GM23338 (cell line): ENCODE measurements around the gene NOD1. TPM values are rescaled to one million over a fixed set of nuclear protein-coding genes. Genes with fewer than 3 reads are reported as not detected.

ENCODE experiments used
- ATAC-seq: fragments of 200-7000 bp; cut with Tn5 transposase; 3 replicates; pipeline ENCODE4 v1.9.1; 2020
- DNase-seq: peaks from one replicate; pipeline ENCODE4 v3.0.0-alpha.2; 2015; ENCODE audit warnings: low spot score
- H2AFZ ChIP-seq: fragments of 200-600 bp; sonication (generic); 2 replicates; pipeline ENCODE4 v1.8.0; 2016; ENCODE audit warnings: antibody characterized with exemption, mild to moderate bottlenecking, moderate library complexity
- H3F3A ChIP-seq: fragments of 200-600 bp; sonication (generic); replicated peaks from 2 replicates; pipeline ENCODE4 v1.8.0; 2017; ENCODE audit warnings: antibody characterized with exemption, mixed run types, low read depth
- H3K27ac ChIP-seq: fragments of 200-600 bp; sonication (generic); 2 replicates; pipeline ENCODE4 v1.6.1; 2016; ENCODE audit warnings: low read depth
- H3K27me3 ChIP-seq: fragments of 200-600 bp; sonication (generic); 2 replicates; pipeline ENCODE4 v1.8.0; 2016; ENCODE audit warnings: mild to moderate bottlenecking, mixed run types, moderate library complexity; ENCODE audit not compliant: insufficient read depth
- H3K36me3 ChIP-seq: fragments of 200-600 bp; sonication (generic); 2 replicates; pipeline ENCODE4 v1.8.0; 2016; ENCODE audit warnings: mild to moderate bottlenecking; ENCODE audit not compliant: insufficient read depth
- H3K4me1 ChIP-seq: fragments of 200-600 bp; sonication (generic); 2 replicates; pipeline ENCODE4 v1.8.0; 2016; ENCODE audit warnings: mild to moderate bottlenecking, moderate library complexity; ENCODE audit not compliant: insufficient read depth
- H3K4me2 ChIP-seq: fragments of 200-600 bp; sonication (generic); 2 replicates; pipeline ENCODE4 v1.7.1; 2017; ENCODE audit warnings: mixed run types
- H3K4me3 ChIP-seq: fragments of 200-600 bp; sonication (generic); 2 replicates; pipeline ENCODE4 v1.6.1; 2016; ENCODE audit warnings: mixed run types
- H3K79me2 ChIP-seq: fragments of 200-600 bp; sonication (generic); replicated peaks from 2 replicates; pipeline ENCODE4 v1.8.0; 2017; ENCODE audit warnings: mild to moderate bottlenecking; ENCODE audit not compliant: insufficient read depth
- H3K9me2 ChIP-seq: fragments of 200-600 bp; sonication (generic); 2 replicates; pipeline ENCODE4 v1.8.0; 2017; ENCODE audit not compliant: insufficient read depth
- H4K20me1 ChIP-seq: fragments of 200-600 bp; sonication (generic); replicated peaks from 2 replicates; pipeline ENCODE4 v1.8.0; 2017; ENCODE audit warnings: mild to moderate bottlenecking; ENCODE audit not compliant: insufficient read depth
- H3K27ac Mint-ChIP-seq: 2 replicates; pipeline ENCODE4 v1.8.0; 2020; ENCODE audit warnings: inconsistent platforms, mild to moderate bottlenecking, moderate library complexity, mixed read lengths
- H3K27me3 Mint-ChIP-seq: 3 replicates; pipeline ENCODE4 v1.8.0; 2022; ENCODE audit warnings: low read depth, mild to moderate bottlenecking, moderate library complexity, mixed read lengths, inconsistent platforms; ENCODE audit not compliant: insufficient read depth, poor library complexity
- H3K36me3 Mint-ChIP-seq: 3 replicates; pipeline ENCODE4 v1.8.0; 2021; ENCODE audit warnings: low read depth, mild to moderate bottlenecking, inconsistent platforms, moderate library complexity, mixed read lengths
- H3K4me1 Mint-ChIP-seq: 3 replicates; pipeline ENCODE4 v1.8.0; 2020; ENCODE audit warnings: mild to moderate bottlenecking, inconsistent platforms, mixed read lengths
- H3K4me3 Mint-ChIP-seq: 3 replicates; pipeline ENCODE4 v1.8.0; 2021; ENCODE audit warnings: moderate library complexity, mild to moderate bottlenecking, inconsistent platforms, mixed read lengths
- H3K9me3 Mint-ChIP-seq: 3 replicates; pipeline ENCODE4 v1.8.0; 2020; ENCODE audit warnings: moderate library complexity, mild to moderate bottlenecking, inconsistent platforms, mixed read lengths
- CREB1 ChIP-seq: fragments of 250-450 bp; sonication (Bioruptor Pico); IDR thresholded peaks from 2 replicates; pipeline ENCODE4 v1.5.0; 2020; ENCODE audit warnings: low read depth, mild to moderate bottlenecking, moderate library complexity
- EZH2phosphoT487 ChIP-seq: fragments of 200-600 bp; sonication (generic); IDR thresholded peaks from one replicate; pipeline ENCODE4 v1.8.1; 2018; ENCODE audit warnings: antibody characterized with exemption; ENCODE audit not compliant: unreplicated experiment
- NANOG ChIP-seq: IDR thresholded peaks from 2 replicates; pipeline ENCODE4 v1.6.1; 2016; ENCODE audit warnings: antibody characterized with exemption, borderline replicate concordance
- POLR2AphosphoS5 ChIP-seq: IDR thresholded peaks from 2 replicates; pipeline ENCODE4 v1.6.1; 2016; ENCODE audit warnings: antibody characterized with exemption, low read depth
- ZNF331 ChIP-seq: fragments of 250-450 bp; sonication (Bioruptor Pico); IDR thresholded peaks from 2 replicates; pipeline ENCODE4 v1.5.0; 2020; ENCODE audit warnings: low read depth, mild to moderate bottlenecking, moderate library complexity
- ZNF462 ChIP-seq: fragments of 250-450 bp; sonication (Bioruptor Pico); IDR thresholded peaks from 2 replicates; pipeline ENCODE4 v1.5.0; 2020; ENCODE audit warnings: mild to moderate bottlenecking, moderate library complexity
- polyA plus RNA-seq: library from polyadenylated mRNA; unstranded; fragments of >200 nt; fragmentation: Nextera tagmentation; extraction: Ambion mirVana; gene quantifications from 2 replicates; pipeline ENCODE4 v1.2.1, GENCODE V29; 2016
- total RNA-seq: library from RNA; depleted of rRNA; stranded (reverse); fragments of >200 nt; shearing (Covaris generic); gene quantifications from 2 replicates; pipeline ENCODE4 v1.2.3, GENCODE V29; 2014
- TF ChIP-seq, protein P1 (sequence below): IDR thresholded peaks from one replicate; pipeline ENCODE4 v1.6.1; 2018; ENCODE audit warnings: antibody characterized with exemption; ENCODE audit not compliant: unreplicated experiment
- TF ChIP-seq, protein P2 (sequence below), 2 experiments: fragments of 200-600 bp in 1 of 2; sonication (generic) in 1 of 2; conservative IDR thresholded peaks; 2 replicates each; pipeline versions ENCODE4 v1.5.1 to v1.6.1; 2016 to 2017; ENCODE audit warnings: antibody characterized with exemption in 2 of 2, low read depth in 2 of 2, mild to moderate bottlenecking in 2 of 2, moderate library complexity in 1 of 2

The NOD1 gene
- total and polyA plus RNA-seq, 2 experiments from 2014 or later, result 2.1 to 7.3 TPM

DNA sequence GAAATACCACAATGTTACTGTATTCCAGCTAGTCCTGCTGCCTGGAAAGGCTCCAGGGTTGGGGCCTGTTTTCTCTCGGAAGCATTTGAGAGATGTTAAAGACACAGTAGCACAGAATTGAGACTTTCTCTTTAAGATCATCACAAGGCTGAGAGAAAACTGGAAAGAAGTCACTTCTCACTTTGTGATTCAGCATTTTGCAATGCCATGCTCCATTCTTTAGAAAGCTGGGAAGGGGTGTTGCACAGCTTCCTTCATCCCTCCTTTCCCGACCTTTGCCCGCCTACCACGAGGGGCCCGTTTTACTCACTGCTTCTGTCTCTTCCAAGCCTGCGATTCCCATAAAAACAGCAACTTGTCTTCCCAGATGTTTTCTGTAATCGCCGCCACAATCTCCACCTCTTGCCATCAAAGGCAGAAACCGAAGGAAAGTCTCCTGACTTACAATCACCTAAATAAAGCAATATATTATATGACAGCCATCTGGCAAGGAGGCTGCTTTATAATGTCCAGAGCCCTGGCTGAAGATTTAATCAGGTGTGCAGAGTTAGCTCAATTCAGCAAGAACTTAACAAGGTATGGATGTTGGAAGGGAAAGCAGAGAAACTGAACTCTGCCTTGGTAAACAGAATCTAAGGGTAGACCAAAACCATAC lies 18.9 kb downstream of the NOD1 start:
- Histone ChIP-seq H3K27ac (no peak overlapping the region), H3K79me2 (no peaks in the 10 kb centered on the region), H3K4me2 (no peak overlapping the region), H3K36me3 (no peaks in the 10 kb centered on the region; the same call in 1 of the 2 replicates), H3K4me1 (no peaks in the 10 kb centered on the region), H3F3A (no peaks in the 10 kb centered on the region), H4K20me1 (no peaks in the 10 kb centered on the region), H3K4me3 (no peak overlapping the region), H2AFZ (no peak overlapping the region), H3K27me3 (no peaks in the 10 kb centered on the region), H3K9me2 (no peaks in the 10 kb centered on the region)
- Mint-ChIP-seq H3K4me3 (no peak overlapping the region), H3K9me3 (no peaks in the 10 kb centered on the region), H3K27me3 (peaks cover 7% of the 10 kb centered on the region), H3K36me3 (peaks cover 4% of the 10 kb centered on the region; the same call in 1 of the 3 replicates), H3K4me1 (peaks cover 7% of the 10 kb centered on the region), H3K27ac (no peak overlapping the region)
- ATAC-seq, result no peak
- DNase-seq, result no peak
- TF ChIP-seq ZNF462 (no peak), EZH2phosphoT487 (no peak), CREB1 (CRISPR knock-in tag) (no peak), ZNF331 (CRISPR knock-in tag) (no peak), POLR2AphosphoS5 (no peak), NANOG (no peak)
- TF ChIP-seq, protein P1, sequence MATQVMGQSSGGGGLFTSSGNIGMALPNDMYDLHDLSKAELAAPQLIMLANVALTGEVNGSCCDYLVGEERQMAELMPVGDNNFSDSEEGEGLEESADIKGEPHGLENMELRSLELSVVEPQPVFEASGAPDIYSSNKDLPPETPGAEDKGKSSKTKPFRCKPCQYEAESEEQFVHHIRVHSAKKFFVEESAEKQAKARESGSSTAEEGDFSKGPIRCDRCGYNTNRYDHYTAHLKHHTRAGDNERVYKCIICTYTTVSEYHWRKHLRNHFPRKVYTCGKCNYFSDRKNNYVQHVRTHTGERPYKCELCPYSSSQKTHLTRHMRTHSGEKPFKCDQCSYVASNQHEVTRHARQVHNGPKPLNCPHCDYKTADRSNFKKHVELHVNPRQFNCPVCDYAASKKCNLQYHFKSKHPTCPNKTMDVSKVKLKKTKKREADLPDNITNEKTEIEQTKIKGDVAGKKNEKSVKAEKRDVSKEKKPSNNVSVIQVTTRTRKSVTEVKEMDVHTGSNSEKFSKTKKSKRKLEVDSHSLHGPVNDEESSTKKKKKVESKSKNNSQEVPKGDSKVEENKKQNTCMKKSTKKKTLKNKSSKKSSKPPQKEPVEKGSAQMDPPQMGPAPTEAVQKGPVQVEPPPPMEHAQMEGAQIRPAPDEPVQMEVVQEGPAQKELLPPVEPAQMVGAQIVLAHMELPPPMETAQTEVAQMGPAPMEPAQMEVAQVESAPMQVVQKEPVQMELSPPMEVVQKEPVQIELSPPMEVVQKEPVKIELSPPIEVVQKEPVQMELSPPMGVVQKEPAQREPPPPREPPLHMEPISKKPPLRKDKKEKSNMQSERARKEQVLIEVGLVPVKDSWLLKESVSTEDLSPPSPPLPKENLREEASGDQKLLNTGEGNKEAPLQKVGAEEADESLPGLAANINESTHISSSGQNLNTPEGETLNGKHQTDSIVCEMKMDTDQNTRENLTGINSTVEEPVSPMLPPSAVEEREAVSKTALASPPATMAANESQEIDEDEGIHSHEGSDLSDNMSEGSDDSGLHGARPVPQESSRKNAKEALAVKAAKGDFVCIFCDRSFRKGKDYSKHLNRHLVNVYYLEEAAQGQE, result no peak
- TF ChIP-seq, protein P2, sequence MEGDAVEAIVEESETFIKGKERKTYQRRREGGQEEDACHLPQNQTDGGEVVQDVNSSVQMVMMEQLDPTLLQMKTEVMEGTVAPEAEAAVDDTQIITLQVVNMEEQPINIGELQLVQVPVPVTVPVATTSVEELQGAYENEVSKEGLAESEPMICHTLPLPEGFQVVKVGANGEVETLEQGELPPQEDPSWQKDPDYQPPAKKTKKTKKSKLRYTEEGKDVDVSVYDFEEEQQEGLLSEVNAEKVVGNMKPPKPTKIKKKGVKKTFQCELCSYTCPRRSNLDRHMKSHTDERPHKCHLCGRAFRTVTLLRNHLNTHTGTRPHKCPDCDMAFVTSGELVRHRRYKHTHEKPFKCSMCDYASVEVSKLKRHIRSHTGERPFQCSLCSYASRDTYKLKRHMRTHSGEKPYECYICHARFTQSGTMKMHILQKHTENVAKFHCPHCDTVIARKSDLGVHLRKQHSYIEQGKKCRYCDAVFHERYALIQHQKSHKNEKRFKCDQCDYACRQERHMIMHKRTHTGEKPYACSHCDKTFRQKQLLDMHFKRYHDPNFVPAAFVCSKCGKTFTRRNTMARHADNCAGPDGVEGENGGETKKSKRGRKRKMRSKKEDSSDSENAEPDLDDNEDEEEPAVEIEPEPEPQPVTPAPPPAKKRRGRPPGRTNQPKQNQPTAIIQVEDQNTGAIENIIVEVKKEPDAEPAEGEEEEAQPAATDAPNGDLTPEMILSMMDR (conservative IDR thresholded peaks at IDR 0.05; ENCODE audit: low read depth in 2 of 2), result no peak
